Fibroblast of lung (primary cell): ENCODE data around the gene GTPBP6.
"Not testable (repeated sequence)": the region's sequence is repeated elsewhere in the genome, so short reads cannot be mapped to it uniquely, and the experiment has no call there.

Experiments used
- CTCF ChIP-seq, 2 donors: IDR thresholded peaks in 1 of 2; conservative IDR thresholded peaks in 1 of 2; 1 replicate in 1 of 2; 2 replicates in 1 of 2; pipeline ENCODE4 v1.5.1; 2011 to 2012; ENCODE audit warnings: low read length in 2 of 2, control low read depth in 1 of 2, inconsistent platforms in 1 of 2, low read depth in 1 of 2, mild to moderate bottlenecking in 1 of 2
- EZH2 ChIP-seq: IDR thresholded peaks from 2 replicates; pipeline ENCODE4 v1.5.1; 2012; ENCODE audit warnings: low read length, control low read depth, mild to moderate bottlenecking; ENCODE audit errors: missing control alignments

DNA sequence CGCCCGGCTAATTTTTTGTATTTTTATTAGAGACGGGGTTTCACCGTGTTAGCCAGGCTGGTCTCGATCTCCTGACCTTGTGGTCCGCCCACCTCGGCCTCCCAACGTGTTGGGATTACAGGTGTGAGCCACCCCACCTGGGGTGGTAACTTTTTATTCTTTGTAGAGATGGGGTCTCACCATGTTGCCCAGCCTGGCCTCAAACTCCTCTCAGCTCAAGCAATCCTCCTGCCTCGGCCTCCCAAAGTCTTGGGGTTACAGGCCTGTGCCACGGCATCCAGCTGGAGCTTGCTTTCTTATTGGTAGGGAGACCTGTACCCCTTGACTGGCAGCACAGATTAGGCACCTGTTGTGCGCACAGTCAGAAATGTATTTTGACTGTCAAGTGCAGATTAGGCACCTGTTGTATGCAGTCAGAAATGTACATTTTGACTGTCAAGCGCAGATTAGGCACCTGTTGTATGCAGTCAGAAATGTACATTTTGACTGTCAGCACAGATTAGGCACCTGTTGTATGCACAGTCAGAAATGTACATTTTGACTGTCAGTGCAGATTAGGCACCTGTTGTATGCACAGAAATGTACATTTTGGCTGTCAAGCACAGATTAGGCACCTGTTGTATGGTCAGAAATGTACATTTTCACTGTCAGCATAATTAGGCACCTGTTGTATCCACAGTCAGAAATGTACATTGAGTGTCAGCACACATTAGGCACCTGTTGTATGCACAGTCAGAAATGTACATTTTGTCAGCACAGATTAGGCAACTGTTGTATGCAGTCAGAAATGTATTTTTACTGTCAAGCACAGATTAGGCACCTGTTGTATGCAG, 12.6 kb downstream of the GTPBP6 start:
- not testable (repeated sequence) for TF ChIP-seq CTCF (conservative IDR thresholded peaks at IDR 0.05 in 1 of 2, IDR thresholded peaks at IDR 0.05 in 1 of 2; ENCODE audit: low read depth in 1 of 2, low read length in 2 of 2); EZH2
